SW 1271 (cell line): ENCODE data around the gene ITGA8.
"Not testable (repeated sequence)": the region's sequence is repeated elsewhere in the genome, so short reads cannot be mapped to it uniquely, and the experiment has no call there.

ENCODE experiments used
- DNase-seq, 2 experiments: peaks; one replicate each; lab custom pipeline; 2025; lab: John Stamatoyannopoulos, UW

The ITGA8 gene

GRCh38 chr10:15719899-15720634 lies at the start of gene ITGA8:
Gene ITGA8 (minus strand): TSS chr10:15719922. CDS start chr10:15719771, 151 bp downstream.
- DNase-seq = no peak

- DNase-seq = no peak
Observed at GRCh38 chr10:15764892-15765454, 45.3 kb upstream of the ITGA8 start.

- no peak for DNase-seq
Observed at GRCh38 chr10:15763006-15763405, 43.3 kb upstream of the ITGA8 start.

- not testable (repeated sequence) for DNase-seq
Observed at GRCh38 chr10:15762239-15762638, 42.5 kb upstream of the ITGA8 start.

DNA sequence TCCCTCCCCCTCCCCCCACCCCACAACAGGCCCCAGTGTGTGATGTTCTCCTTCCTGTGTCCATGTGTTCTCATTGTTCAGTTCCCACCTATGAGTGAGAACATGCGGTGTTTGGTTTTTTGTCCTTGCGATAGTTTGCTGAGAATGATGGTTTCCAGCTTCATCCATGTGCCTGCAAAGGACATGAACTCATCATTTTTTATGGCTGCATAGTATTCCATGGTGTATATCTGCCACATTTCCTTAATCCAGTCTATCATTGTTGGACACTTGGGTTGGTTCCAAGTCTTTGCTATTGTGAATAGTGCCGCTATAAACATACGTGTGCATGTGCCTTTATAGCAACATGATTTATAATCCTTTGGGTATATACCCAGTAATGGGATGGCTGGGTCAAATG lies 41.5 kb upstream of the ITGA8 start:
- DNase-seq = not testable (repeated sequence)

DNA sequence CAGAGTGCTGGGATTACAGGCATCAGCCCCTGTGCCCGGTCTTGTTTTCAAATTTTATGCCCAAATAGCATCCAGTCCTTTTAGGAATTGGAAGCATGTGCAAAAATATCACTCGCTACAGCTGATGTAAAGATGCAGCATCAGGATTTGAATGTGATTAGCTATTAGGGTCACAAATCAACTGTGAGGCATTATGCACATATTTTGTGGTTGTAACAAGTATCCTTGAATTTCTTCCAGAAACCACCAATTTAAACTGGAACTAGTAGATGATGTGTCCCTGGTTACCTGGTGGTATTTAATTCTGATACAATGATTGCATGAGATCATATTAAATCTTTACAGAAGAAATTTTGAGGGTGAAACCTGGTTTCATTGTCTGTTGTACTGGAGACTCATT lies 41.0 kb upstream of the ITGA8 start:
- DNase-seq = no peak

DNA sequence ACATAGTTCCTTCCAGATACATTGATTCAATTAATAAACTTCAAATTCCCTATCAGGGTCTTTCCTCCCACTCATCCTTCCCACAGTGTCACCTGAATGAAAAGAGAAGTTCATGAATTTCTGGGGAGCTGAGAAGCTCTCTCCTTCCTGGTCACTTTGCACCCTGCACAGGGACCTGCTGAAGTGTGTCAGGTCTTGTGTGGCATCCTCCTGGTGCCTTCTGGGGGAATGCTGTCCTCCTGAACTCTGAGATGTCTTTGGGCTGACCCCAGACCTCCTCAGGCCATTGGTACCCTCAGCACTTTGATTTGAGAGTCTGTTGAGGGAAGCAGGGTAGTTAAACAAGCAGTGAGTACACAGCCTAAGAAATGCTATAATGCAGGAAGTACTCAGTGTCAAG lies 39.5 kb upstream of the ITGA8 start:
- no peak for DNase-seq

DNA sequence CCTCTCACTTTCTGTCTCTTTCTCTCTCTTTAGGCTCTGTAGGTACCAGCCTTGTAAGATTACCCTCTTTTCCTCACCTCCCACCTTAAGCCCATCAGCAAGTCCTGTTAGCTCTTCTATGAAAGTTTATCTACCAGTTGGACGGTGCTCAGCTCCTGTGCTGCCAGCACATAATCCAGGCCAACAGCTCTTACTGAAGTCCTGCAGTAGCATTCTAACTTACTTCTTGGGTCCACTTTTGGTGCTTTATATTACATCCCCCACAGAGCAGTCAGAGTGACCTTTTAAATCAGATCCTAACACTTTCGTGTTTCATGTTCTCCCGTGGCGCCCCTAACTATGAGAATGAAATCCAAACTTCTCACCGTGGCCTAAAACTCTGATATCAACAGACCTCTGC lies 38.9 kb upstream of the ITGA8 start:
- DNase-seq = no peak

GRCh38 chr10:15754937-15755336 lies 35.2 kb upstream of the ITGA8 start:
- DNase-seq = no peak

- DNase-seq = no peak
Observed at GRCh38 chr10:15751046-15751445, 31.3 kb upstream of the ITGA8 start.

- DNase-seq = no peak
Observed at GRCh38 chr10:15748126-15748525, 28.4 kb upstream of the ITGA8 start.

DNA sequence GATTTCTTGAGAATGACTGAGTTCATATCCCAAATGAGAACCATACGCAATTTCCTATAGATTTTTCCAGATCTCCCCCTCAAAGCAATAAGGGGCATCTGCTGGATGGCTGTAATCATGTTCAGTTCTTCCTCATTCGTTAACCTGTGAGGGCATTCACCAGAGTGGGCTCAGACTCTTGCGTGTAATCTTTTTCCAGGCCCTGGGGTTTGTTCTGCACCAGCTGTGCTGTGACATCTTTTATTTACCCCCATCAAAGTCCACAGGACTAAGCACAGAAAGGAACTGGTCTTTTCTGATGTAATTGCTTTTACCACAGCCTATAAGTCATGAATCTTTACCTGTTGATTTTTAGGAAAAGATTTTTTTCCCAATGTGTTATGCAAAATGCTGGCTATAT lies 27.9 kb upstream of the ITGA8 start:
- DNase-seq = no peak

DNA sequence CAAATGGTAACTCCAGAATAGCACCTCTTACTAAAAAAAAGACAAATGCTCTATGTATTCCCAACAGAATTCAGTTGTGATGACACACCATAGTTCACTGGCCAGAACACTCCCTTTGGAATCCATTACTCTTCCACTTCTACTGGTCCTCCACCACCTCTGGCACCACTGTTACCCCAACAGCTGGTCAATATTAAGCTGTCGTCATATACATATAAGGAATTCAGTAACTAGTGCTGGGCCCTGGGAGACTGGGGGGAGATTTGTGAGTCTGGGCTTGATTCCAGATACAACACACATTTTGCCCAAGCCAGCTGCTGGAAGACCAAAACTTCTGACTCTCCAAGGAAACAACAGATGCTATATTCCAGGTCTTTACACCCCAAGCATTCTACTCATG lies 26.0 kb upstream of the ITGA8 start:
- no peak for DNase-seq

DNA sequence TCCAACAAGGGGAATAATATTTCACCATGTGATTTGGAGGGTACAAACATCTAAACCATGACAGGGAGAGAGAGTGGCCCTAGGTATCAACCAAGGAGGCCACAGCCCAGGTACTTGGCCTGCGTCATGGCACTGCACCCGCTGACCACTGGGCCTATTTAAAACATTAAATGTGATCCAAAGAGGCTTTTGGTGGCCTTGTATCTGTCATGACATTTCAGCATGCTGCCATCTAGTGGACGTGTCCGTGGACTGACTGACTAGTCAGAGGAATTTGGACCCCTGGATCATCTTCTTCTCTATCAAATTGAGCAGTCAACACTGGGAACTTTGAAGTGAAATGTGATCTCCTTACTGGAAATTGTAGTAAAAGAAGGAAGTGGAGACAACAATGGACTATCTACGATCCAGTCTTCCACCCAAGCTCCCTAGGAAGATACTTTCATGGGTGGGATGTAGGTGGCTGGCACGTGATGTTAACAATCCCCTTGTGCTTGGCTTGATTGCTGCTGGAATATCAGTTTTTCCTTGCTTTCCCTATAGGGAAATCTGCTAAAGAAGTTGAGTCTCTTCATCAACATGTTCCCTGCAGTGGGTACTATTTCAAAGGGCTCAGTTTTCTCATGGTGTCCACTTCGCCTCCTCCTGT lies 24.6 kb upstream of the ITGA8 start:
- peak in 1 of 2 experiments; percentile 23 for DNase-seq

GRCh38 chr10:15743443-15743842 lies 23.7 kb upstream of the ITGA8 start:
- DNase-seq = no peak

DNA sequence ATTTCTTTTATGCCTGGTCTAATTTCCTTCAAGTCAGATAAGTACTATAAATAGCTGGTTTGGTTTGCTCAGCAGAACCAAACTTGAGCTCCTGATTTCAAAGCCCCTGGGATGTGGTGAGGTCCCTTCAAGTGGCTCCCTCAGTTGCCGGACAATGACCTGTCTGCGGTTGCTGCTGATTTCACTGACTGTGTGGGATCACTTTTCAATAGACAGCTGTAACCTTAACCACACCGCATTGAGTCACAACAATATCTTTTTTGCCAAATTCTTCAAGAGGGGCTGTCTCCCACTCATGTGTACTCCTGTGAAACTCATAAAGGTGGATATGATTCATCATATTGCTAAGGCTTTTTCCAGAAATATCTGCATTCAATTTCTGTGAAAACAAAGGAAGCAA lies 23.1 kb upstream of the ITGA8 start:
- DNase-seq = no peak

GRCh38 chr10:15742102-15742501 lies 22.4 kb upstream of the ITGA8 start:
- no peak for DNase-seq

DNA sequence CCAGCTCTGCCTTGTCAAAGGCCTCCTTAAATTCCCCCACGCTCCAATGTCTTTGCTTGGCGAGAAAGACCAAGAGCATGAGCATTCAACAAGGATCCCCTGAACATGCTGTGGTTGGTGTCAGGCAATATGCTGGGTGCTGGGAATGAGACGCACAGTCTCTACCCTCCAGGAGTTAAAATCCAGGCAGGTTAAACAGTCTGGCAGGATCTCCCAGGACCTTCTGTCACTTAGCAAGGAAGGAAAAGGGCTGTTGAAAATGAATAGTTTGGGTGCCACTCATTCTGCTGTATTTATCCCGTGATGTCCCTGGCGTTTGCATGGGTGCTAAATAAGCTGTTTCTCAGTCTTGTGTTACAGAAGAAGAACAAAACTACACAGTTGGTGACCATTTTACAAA lies 21.9 kb upstream of the ITGA8 start:
- no peak for DNase-seq

- no peak for DNase-seq
Observed at GRCh38 chr10:15740261-15740660, 20.5 kb upstream of the ITGA8 start.

DNA sequence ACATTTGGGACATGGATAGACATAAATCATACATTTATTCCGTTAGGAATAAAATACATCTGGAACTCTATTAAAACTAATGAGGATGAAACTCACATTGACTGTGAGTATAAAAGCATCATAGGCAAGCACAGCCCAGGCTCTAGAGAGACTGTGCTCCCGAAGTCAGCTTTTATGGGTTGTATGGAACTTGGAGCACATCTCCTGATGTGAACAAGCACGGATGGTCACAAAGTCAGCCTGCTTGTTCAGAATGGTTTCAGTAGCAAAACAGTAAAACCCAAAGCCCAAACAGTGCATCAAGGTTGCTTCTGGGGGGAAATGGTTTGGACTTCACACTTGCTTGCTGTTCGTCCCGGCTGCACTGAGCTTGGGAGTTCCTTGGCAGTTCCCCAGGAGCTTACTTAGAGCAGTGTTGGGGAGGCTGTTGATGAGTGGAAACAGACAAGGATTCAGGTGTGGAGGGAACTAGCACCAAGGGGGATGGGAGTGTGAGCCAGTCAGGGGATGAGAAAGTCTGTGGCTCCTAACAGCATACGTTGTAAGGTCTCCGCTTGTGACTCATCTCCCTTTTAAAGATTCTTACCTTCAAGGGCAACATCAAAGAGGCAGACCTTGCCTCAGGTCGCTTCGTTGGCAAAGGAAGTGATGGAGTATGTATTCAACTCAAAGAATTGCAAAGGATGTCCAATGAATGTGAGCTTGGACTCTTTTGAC lies 19.7 kb upstream of the ITGA8 start:
- no peak for DNase-seq

DNA sequence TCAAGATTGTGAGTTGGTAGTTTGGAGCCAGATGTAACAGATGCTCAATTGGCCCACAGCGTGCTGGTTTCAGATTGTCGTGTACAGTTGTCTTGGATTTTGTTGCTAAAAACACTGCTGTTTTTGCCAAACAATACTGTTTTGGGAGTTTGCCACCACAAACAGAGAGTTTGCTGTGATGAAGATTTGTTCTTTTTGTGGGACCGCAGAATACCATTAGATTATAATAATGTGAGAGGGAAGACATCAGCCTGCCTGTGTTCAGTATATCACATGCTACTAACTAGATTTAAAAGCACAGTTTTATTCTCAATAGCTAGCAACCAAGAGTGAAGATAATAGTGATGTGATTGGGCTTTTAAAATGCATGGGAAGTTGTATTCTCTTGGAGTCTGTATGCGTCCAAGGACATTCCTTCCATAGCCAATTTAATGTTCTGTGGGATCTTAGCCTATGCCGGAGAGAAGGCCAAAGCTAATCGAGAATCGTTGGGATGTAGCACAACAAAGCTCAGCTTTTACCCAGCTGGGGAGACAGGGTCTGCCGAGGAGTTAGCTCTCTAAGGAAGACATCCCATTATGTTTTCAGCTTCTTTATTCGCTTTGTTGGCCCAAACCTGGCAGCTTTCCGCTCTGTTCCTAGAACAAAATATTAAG lies 18.7 kb upstream of the ITGA8 start:
- DNase-seq = no peak

DNA sequence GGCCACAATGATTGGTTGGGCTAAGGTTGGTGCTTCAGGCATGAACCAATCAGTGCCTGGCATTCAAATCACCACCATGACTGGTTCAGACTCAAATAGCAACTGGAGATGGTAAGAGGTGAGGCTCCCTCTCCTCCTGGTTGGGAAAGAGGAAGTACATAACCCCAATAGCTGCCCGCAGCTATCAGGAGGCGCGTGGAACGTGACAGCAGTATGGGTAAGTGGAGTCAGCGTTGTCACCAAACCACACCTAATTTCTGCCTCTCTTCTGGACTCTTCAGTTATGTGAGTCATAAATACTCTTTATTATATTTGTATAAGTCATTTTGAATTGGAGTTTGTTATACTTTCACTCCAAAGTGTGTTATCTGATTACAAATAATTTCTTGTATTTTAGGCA lies 17.9 kb upstream of the ITGA8 start:
- DNase-seq = no peak
